Measurements from ENCODE around the gene VWA8.

GRCh38 chr13:41670873-41671443 lies 290.0 kb downstream of the VWA8 start:
- no peak for TF ChIP-seq POLR2A (IDR thresholded peaks at IDR 0.05)
- TF ChIP-seq, protein P1, sequence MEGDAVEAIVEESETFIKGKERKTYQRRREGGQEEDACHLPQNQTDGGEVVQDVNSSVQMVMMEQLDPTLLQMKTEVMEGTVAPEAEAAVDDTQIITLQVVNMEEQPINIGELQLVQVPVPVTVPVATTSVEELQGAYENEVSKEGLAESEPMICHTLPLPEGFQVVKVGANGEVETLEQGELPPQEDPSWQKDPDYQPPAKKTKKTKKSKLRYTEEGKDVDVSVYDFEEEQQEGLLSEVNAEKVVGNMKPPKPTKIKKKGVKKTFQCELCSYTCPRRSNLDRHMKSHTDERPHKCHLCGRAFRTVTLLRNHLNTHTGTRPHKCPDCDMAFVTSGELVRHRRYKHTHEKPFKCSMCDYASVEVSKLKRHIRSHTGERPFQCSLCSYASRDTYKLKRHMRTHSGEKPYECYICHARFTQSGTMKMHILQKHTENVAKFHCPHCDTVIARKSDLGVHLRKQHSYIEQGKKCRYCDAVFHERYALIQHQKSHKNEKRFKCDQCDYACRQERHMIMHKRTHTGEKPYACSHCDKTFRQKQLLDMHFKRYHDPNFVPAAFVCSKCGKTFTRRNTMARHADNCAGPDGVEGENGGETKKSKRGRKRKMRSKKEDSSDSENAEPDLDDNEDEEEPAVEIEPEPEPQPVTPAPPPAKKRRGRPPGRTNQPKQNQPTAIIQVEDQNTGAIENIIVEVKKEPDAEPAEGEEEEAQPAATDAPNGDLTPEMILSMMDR (IDR thresholded peaks at IDR 0.05): no peak
